Ishikawa (cell line): Measurements from ENCODE around the gene TRA2A.

Experiments used
- CEBPB ChIP-seq: IDR thresholded peaks from 2 replicates; pipeline ENCODE4 v1.6.1; 2012
- CREB1 ChIP-seq: IDR thresholded peaks from 2 replicates; pipeline ENCODE4 v1.6.1; 2012; ENCODE audit warnings: low read depth
- EGR1 ChIP-seq: IDR thresholded peaks from 2 replicates; pipeline ENCODE4 v1.6.1; 2012
- EP300 ChIP-seq: IDR thresholded peaks from 2 replicates; pipeline ENCODE4 v1.6.1; 2012; ENCODE audit warnings: borderline replicate concordance
- FOXM1 ChIP-seq: IDR thresholded peaks from 2 replicates; pipeline ENCODE4 v1.6.1; 2012; ENCODE audit warnings: low read depth, borderline replicate concordance
- NFIC ChIP-seq: IDR thresholded peaks from 2 replicates; pipeline ENCODE4 v1.6.1; 2012
- RAD21 ChIP-seq: IDR thresholded peaks from 2 replicates; pipeline ENCODE4 v1.6.1; 2012; ENCODE audit warnings: low read depth
- TAF1 ChIP-seq: IDR thresholded peaks from 2 replicates; pipeline ENCODE4 v1.6.1; 2012; ENCODE audit warnings: low read depth, mild to moderate bottlenecking
- TCF12 ChIP-seq: IDR thresholded peaks from 2 replicates; pipeline ENCODE4 v1.6.1; 2012; ENCODE audit warnings: low read depth
- TEAD4 ChIP-seq: IDR thresholded peaks from 2 replicates; pipeline ENCODE4 v1.6.1; 2012
- YY1 ChIP-seq: IDR thresholded peaks from 2 replicates; pipeline ENCODE4 v1.6.1; 2012; ENCODE audit warnings: low read depth
- ZBTB7A ChIP-seq: IDR thresholded peaks from 2 replicates; pipeline ENCODE4 v1.6.1; 2012; ENCODE audit warnings: low read depth
- TF ChIP-seq, protein P1 (sequence below): IDR thresholded peaks from 2 replicates; pipeline ENCODE4 v1.6.1; 2012; ENCODE audit warnings: low read depth, mild to moderate bottlenecking
- TF ChIP-seq, protein P2 (sequence below): IDR thresholded peaks from 2 replicates; pipeline ENCODE4 v1.6.1; 2012
- TF ChIP-seq, protein P3 (sequence below): IDR thresholded peaks from 2 replicates; pipeline ENCODE4 v1.6.1; 2012

TRA2A gene

DNA sequence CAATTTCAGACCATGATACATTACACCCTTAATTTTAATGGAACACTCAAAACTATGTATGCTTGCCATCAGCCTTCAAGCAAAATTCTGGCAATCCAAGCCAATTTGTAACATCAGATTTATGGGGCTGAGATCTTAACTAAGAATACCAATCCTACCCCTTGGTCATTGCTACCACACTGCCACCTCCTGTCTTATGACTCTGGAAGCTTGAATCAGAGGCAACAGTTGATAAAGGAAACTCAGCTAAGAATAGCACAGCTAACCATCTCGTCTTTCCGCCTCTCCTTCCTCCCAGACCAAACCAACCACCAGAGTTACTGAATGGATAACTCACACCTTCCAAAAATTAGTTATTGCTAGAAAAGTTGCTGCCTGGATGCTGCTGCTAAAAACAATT, 68.9 kb downstream of the TRA2A start:
- peak; percentile 45 for TF ChIP-seq RAD21
- TF ChIP-seq TEAD4: no peak
- TF ChIP-seq TCF12: no peak
- no peak for TF ChIP-seq EGR1

DNA sequence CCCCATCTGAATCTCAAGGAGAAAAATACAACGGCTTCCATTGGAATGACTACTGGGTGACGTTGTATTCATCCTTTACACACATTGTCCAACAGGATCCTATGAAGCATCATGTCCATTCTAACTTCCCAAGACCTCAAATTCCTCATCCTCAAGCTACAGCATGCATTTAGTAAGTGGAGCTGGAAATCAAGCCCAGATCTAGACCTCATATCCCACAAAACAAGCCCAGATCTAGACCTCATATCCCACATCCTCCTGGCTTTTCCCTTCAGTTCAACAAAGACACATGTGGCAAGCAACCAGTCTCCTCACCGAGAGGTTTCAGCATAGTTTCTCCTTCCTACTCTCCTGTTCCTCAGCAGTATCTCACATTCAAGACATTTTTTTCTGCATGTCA, 73.7 kb downstream of the TRA2A start:
- TF ChIP-seq TCF12: no peak
- no peak for TF ChIP-seq CEBPB
- TF ChIP-seq, protein P1, sequence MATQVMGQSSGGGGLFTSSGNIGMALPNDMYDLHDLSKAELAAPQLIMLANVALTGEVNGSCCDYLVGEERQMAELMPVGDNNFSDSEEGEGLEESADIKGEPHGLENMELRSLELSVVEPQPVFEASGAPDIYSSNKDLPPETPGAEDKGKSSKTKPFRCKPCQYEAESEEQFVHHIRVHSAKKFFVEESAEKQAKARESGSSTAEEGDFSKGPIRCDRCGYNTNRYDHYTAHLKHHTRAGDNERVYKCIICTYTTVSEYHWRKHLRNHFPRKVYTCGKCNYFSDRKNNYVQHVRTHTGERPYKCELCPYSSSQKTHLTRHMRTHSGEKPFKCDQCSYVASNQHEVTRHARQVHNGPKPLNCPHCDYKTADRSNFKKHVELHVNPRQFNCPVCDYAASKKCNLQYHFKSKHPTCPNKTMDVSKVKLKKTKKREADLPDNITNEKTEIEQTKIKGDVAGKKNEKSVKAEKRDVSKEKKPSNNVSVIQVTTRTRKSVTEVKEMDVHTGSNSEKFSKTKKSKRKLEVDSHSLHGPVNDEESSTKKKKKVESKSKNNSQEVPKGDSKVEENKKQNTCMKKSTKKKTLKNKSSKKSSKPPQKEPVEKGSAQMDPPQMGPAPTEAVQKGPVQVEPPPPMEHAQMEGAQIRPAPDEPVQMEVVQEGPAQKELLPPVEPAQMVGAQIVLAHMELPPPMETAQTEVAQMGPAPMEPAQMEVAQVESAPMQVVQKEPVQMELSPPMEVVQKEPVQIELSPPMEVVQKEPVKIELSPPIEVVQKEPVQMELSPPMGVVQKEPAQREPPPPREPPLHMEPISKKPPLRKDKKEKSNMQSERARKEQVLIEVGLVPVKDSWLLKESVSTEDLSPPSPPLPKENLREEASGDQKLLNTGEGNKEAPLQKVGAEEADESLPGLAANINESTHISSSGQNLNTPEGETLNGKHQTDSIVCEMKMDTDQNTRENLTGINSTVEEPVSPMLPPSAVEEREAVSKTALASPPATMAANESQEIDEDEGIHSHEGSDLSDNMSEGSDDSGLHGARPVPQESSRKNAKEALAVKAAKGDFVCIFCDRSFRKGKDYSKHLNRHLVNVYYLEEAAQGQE: no peak
- no peak for TF ChIP-seq NFIC
- TF ChIP-seq YY1: no peak
- TF ChIP-seq TEAD4: no peak
- no peak for TF ChIP-seq CREB1

DNA sequence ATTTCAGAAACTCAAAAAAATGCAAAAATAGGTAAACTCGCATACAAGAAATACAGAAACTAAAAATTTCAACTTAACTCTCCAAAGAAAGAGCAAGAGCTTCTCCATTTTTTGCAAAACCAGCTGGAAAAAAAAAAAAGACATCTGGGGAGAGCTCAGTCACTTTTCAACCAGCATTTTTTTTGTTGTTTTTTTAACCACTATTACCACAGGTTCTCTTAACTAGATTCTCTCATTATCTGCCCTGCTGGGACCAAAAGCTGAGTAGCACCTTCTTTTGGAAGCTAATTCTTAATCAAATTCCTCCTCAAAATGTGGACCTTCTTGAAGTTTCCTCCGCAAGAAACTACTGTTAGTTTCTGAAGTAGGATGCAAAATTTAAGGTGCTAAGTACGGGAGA, 75.7 kb downstream of the TRA2A start:
- no peak for TF ChIP-seq EP300
- no peak for TF ChIP-seq CEBPB
- no peak for TF ChIP-seq NFIC
- TF ChIP-seq TEAD4: no peak
- TF ChIP-seq, protein P2, sequence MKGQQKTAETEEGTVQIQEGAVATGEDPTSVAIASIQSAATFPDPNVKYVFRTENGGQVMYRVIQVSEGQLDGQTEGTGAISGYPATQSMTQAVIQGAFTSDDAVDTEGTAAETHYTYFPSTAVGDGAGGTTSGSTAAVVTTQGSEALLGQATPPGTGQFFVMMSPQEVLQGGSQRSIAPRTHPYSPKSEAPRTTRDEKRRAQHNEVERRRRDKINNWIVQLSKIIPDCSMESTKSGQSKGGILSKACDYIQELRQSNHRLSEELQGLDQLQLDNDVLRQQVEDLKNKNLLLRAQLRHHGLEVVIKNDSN: no peak
- no peak for TF ChIP-seq EGR1
- no peak for TF ChIP-seq ZBTB7A
- TF ChIP-seq, protein P3, sequence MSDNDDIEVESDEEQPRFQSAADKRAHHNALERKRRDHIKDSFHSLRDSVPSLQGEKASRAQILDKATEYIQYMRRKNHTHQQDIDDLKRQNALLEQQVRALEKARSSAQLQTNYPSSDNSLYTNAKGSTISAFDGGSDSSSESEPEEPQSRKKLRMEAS: no peak
- no peak for TF ChIP-seq TAF1
- no peak for TF ChIP-seq TCF12
- TF ChIP-seq CREB1: no peak
- TF ChIP-seq, protein P1: no peak
- no peak for TF ChIP-seq FOXM1
- TF ChIP-seq YY1: no peak
- no peak for TF ChIP-seq RAD21

DNA sequence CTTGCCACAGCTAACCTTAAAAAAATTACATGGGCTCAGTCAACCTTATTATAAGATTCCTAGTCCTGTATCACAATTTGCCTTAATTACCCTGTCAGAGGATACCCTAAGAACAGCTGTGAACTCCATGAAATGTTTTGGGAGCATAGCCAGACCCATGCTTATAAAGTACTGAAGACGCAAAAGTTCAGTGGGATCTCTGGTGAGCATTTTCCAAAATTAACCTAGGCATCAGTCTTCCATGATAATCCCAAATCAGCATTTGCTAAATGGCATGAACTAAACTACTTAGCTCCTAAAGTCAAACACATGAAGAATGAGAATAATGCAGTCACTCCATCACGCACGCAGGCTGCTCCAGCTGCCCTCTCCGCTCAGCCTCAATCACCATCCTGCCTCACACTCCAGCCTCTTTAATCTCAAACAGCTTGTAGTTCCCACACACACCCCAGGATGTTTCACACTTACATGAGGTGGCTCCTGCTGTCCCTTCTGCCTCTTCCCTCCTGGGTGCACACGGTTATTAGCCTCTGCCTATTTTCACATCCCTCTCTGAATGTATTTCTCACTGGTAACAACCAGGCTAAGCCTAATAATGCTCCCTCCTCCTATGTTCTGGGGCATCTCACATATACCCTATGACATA, 76.8 kb downstream of the TRA2A start:
- no peak for TF ChIP-seq EGR1
